Osteoblast (primary cell): ENCODE measurements around the gene AACS. TPM values are rescaled to one million over a fixed set of nuclear protein-coding genes. Genes with fewer than 3 reads are reported as not detected.
"Not testable (repeated sequence)": the region's sequence is repeated elsewhere in the genome, so short reads cannot be mapped to it uniquely, and the experiment has no call there.

Experiments
- DNase-seq: peaks from one replicate; pipeline ENCODE4 v3.0.0; 2011; ENCODE audit warnings: low spot score, mixed read lengths; ENCODE audit not compliant: insufficient read length; ENCODE audit errors: missing footprints
- H2AFZ ChIP-seq: 2 replicates; pipeline ENCODE4 v1.6.0; 2011; ENCODE audit warnings: mild to moderate bottlenecking, low read length
- H3K27ac ChIP-seq: 2 replicates; pipeline ENCODE4 v1.5.1; 2011; ENCODE audit warnings: mild to moderate bottlenecking, low read depth, low read length, moderate library complexity
- H3K27me3 ChIP-seq: 2 replicates; pipeline ENCODE4 v1.6.0; 2012; ENCODE audit warnings: mild to moderate bottlenecking, control low read depth, inconsistent platforms, low read length, moderate library complexity; ENCODE audit not compliant: insufficient read depth
- H3K36me3 ChIP-seq: 2 replicates; pipeline ENCODE4 v1.5.1; 2011; ENCODE audit warnings: mild to moderate bottlenecking, low read length, control low read depth, moderate library complexity; ENCODE audit not compliant: insufficient read depth
- H3K4me1 ChIP-seq: 2 replicates; pipeline ENCODE4 v1.5.1; 2011; ENCODE audit warnings: mild to moderate bottlenecking, low read length, control low read depth, moderate library complexity; ENCODE audit not compliant: insufficient read depth
- H3K4me2 ChIP-seq: 2 replicates; pipeline ENCODE4 v1.6.0; 2011; ENCODE audit warnings: mild to moderate bottlenecking, low read length; ENCODE audit not compliant: insufficient read depth
- H3K4me3 ChIP-seq: fragments of 200-600 bp; sonication (generic); 3 replicates; pipeline ENCODE4 v1.5.1; 2012; ENCODE audit warnings: mild to moderate bottlenecking, low read length, inconsistent platforms; ENCODE audit not compliant: insufficient read depth
- H3K79me2 ChIP-seq: 2 replicates; pipeline ENCODE4 v1.6.0; 2012; ENCODE audit warnings: mild to moderate bottlenecking, low read length, control low read depth, inconsistent platforms; ENCODE audit not compliant: insufficient read depth
- H3K9me3 ChIP-seq: 2 replicates; pipeline ENCODE4 v1.5.1; 2011; ENCODE audit warnings: low read depth, low read length, control low read depth
- H4K20me1 ChIP-seq: 2 replicates; pipeline ENCODE4 v1.6.0; 2012; ENCODE audit warnings: mild to moderate bottlenecking, low read length, control low read depth; ENCODE audit not compliant: insufficient read depth
- CTCF ChIP-seq: IDR thresholded peaks from 2 replicates; pipeline ENCODE4 v1.5.1; 2011; ENCODE audit warnings: mild to moderate bottlenecking, low read depth, low read length, moderate library complexity; ENCODE audit errors: extremely low read depth
- total RNA-seq: library from RNA; depleted of rRNA; stranded (reverse); fragments of >200 nt; gene quantifications from 2 replicates; pipeline ENCODE4 v1.2.3, GENCODE V29; 2012

AACS gene
- total RNA-seq, 1 donor, result 26.4 TPM

DNA sequence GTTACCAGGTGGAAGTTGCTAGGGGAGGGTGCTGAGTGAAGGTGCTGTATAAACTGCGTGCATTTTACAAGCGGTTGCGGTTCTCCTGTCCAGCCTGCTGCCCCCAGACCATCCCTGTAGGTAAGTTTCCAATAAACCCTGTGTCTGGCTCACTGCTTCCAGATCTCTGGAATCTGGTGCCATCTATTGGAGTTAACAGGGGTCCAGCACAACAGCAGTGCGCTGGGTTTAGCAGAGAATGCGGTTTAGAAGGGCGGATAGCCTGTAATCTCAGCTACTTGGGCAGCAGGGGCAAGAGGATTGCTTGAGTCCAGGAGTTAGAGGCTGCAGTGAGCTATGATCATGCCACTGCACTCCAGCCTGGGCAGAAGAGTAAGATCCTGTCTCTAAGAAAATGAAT lies 4.9 kb downstream of the AACS start:
- DNase-seq, result peak; percentile 36

DNA sequence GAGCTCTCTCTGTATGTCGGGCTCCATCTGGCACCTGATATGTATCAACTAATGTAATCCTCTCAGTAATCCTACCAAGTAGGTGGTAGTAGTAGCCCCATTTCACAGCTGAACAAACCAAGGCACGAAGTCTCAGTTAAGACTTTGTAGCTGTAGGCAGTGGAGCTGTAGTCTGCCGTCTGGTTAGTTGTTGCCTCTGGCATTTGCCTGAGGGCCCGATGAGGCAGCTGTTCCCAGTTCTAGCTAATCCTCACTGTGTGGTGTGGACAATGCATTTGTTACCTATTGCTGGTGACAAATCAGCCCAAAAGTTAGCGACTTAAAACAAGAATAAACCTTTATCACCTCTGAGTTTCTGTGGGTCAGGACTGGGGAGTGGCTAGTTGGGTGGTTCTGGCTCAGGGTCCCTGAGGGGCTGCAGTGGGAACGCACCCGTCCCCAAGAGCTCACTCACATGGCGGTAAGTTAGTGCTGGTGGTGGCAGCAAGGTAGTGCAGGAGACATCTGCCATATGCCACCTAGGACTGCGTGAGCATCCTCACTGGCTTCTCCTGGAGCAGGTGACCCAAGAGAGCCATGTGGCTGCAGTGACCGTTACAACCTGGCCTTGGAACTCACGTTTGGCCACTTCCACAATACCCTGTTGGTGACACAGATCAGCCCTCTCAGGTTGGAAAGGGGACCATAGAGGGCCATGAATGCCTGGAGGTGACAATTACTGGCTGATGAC lies 5.6 kb downstream of the AACS start:
- peaks cover 12% of the 10 kb centered on the region for H3K4me1 ChIP-seq
- no peak for TF ChIP-seq CTCF
- no peak overlapping the region for H3K4me3 ChIP-seq
- peaks cover 7% of the 10 kb centered on the region for H3K36me3 ChIP-seq
- H3K27me3 ChIP-seq, result no peaks in the 10 kb centered on the region
- DNase-seq, result peak; percentile 43
- H3K79me2 ChIP-seq, result peaks cover 31% of the 10 kb centered on the region
- H3K4me2 ChIP-seq, result no peak overlapping the region
- no peak overlapping the region for H2AFZ ChIP-seq
- H3K27ac ChIP-seq, result no peak overlapping the region
- no peaks in the 10 kb centered on the region for H3K9me3 ChIP-seq
- peaks cover 17% of the 10 kb centered on the region for H4K20me1 ChIP-seq

More for the DNA sequence above, 4.9 kb downstream of the AACS start:
- peaks cover 35% of the 10 kb centered on the region for H3K79me2 ChIP-seq
- H3K27me3 ChIP-seq, result no peaks in the 10 kb centered on the region
- H3K27ac ChIP-seq, result no peak overlapping the region
- no peak overlapping the region for H3K4me2 ChIP-seq
- H2AFZ ChIP-seq, result no peak overlapping the region
- H3K36me3 ChIP-seq, result peaks cover 7% of the 10 kb centered on the region
- peaks cover 14% of the 10 kb centered on the region for H3K4me1 ChIP-seq
- H4K20me1 ChIP-seq, result peaks cover 17% of the 10 kb centered on the region
- H3K9me3 ChIP-seq, result no peaks in the 10 kb centered on the region
- TF ChIP-seq CTCF, result no peak
- no peak overlapping the region for H3K4me3 ChIP-seq

- Histone ChIP-seq H4K20me1 (peaks cover 17% of the 10 kb centered on the region), H3K79me2 (peaks cover 28% of the 10 kb centered on the region), H3K9me3 (no peaks in the 10 kb centered on the region), H3K4me2 (no peak overlapping the region), H3K27me3 (no peaks in the 10 kb centered on the region), H3K4me3 (no peak overlapping the region), H3K36me3 (peaks cover 13% of the 10 kb centered on the region), H3K27ac (no peak overlapping the region), H3K4me1 (peaks cover 7% of the 10 kb centered on the region), H2AFZ (no peak overlapping the region)
- no peak for DNase-seq
- TF ChIP-seq CTCF, result no peak
These were observed 6.2 kb downstream of the AACS start for GRCh38 chr12:125071456-125071855.

GRCh38 chr12:125072496-125072895 lies 7.3 kb downstream of the AACS start:
- no peaks in the 10 kb centered on the region for H3K27me3 ChIP-seq
- no peak overlapping the region for H3K4me3 ChIP-seq
- H3K79me2 ChIP-seq, result peaks cover 26% of the 10 kb centered on the region
- H3K4me1 ChIP-seq, result no peaks in the 10 kb centered on the region
- no peak overlapping the region for H3K4me2 ChIP-seq
- no peak for DNase-seq
- no peak for TF ChIP-seq CTCF
- no peak overlapping the region for H2AFZ ChIP-seq
- H3K36me3 ChIP-seq, result peaks cover 18% of the 10 kb centered on the region
- H4K20me1 ChIP-seq, result peaks cover 7% of the 10 kb centered on the region
- no peak overlapping the region for H3K27ac ChIP-seq
- H3K9me3 ChIP-seq, result no peaks in the 10 kb centered on the region

DNA sequence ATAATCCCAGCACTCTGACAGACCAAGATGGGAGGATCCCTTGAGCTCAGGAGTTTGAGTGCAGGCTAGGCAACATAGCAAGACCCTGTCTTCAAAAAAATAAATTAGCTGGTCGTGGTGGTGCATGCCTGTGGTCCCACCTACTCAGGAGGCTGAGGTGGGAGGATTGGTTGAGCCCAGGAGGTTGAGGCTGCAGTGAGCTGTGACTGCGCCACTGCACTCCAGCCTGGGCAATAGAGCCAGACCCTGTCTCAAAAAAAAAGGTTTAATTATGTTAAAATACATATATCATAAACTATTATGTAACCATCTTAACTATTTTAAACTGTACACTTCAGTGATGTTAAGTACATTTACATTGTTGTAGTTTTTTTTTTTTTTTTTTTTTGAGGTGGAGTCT lies 9.1 kb downstream of the AACS start:
- not testable (repeated sequence) for H2AFZ ChIP-seq, H3K4me1 ChIP-seq, H4K20me1 ChIP-seq, H3K27ac ChIP-seq, DNase-seq, H3K9me3 ChIP-seq, H3K4me2 ChIP-seq, H3K27me3 ChIP-seq, H3K4me3 ChIP-seq
- Histone ChIP-seq H3K79me2 (peaks cover 19% of the 10 kb centered on the region), H3K36me3 (peaks cover 23% of the 10 kb centered on the region)
